B cell (primary cell): ENCODE data around the gene SLC37A1. TPM values are rescaled to one million over a fixed set of nuclear protein-coding genes. Genes with fewer than 3 reads are reported as not detected.
A peak's percentile ranks its signal among the peaks of the same experiment; 100 is the strongest.

Source experiments
- ATAC-seq: fragments of 200-7000 bp; cut with Tn5 transposase; one replicate; pipeline ENCODE4 v1.10.0; 2021; ENCODE audit warnings: low read depth, mild to moderate bottlenecking, moderate number of reproducible peaks, moderate library complexity
- CTCF ChIA-PET: fragments of 350-600 bp; sonication (Branson Sonifier 250); formaldehyde crosslinking; loops from one replicate; lab custom pipeline; 2021; ENCODE audit warnings: antibody characterized with exemption, inconsistent platforms; lab: Charles Lee
- POLR2A ChIA-PET: fragments of 350-600 bp; sonication (Branson Sonifier 250); formaldehyde crosslinking; loops from one replicate; lab custom pipeline; 2021; ENCODE audit warnings: antibody characterized with exemption; lab: Charles Lee
- DNase-seq: peaks from one replicate; pipeline ENCODE4 v3.0.0; 2013
- H2AFZ ChIP-seq: 2 replicates; pipeline ENCODE4 v1.6.1; 2012; ENCODE audit warnings: mild to moderate bottlenecking, low read depth, low read length; ENCODE audit not compliant: insufficient read depth, poor library complexity, severe bottlenecking
- H3K27ac ChIP-seq, 2 donors: 1 replicate in 1 of 2; 2 replicates in 1 of 2; pipeline ENCODE4 v1.5.1; 2012 to 2013; ENCODE audit warnings: low read length in 2 of 2, mild to moderate bottlenecking in 2 of 2, moderate library complexity in 1 of 2
- H3K27me3 ChIP-seq, 4 experiments: fragments of 200-600 bp in 1 of 4; sonication (generic) in 1 of 4; replicated peaks in 1 of 4; 1 replicate in 2 of 4; 2 replicates in 2 of 4; pipeline versions ENCODE4 v1.6.1 to v1.7.0; 2013 to 2016; ENCODE audit warnings: low read length in 3 of 4, mild to moderate bottlenecking in 2 of 4, mixed read lengths in 1 of 4, moderate library complexity in 1 of 4; ENCODE audit not compliant: insufficient read depth in 4 of 4, control insufficient read depth in 3 of 4; ENCODE audit errors: control extremely low read depth in 1 of 4
- H3K36me3 ChIP-seq, 2 experiments: replicated peaks in 1 of 2; 1 replicate in 1 of 2; 2 replicates in 1 of 2; pipeline versions ENCODE4 v1.6.1 to v1.7.1; 2013; ENCODE audit warnings: low read length in 1 of 2; ENCODE audit not compliant: insufficient read depth in 2 of 2, control insufficient read depth in 1 of 2; ENCODE audit errors: control extremely low read depth in 1 of 2, extremely low read depth in 1 of 2
- H3K4me1 ChIP-seq, 2 donors: fragments of 200-600 bp in 1 of 2; sonication (generic) in 1 of 2; 1 replicate in 1 of 2; 2 replicates in 1 of 2; pipeline versions ENCODE4 v1.5.1 to v1.6.1; 2013 to 2017; ENCODE audit warnings: low read length in 2 of 2; ENCODE audit not compliant: control insufficient read depth in 2 of 2, insufficient read depth in 2 of 2
- H3K4me2 ChIP-seq: replicated peaks from 2 replicates; pipeline ENCODE3; 2012; ENCODE audit warnings: mild to moderate bottlenecking, low read depth, low read length; ENCODE audit not compliant: poor library complexity, severe bottlenecking
- H3K4me3 ChIP-seq, 5 experiments: fragments of 200-600 bp in 1 of 5; sonication (generic) in 1 of 5; 1 replicate in 3 of 5; 2 replicates in 2 of 5; pipeline versions ENCODE4 v1.5.1 to v1.7.0; 2011 to 2016; ENCODE audit warnings: low read length in 4 of 5, mild to moderate bottlenecking in 4 of 5, low read depth in 2 of 5, control low read depth in 1 of 5, moderate library complexity in 1 of 5; ENCODE audit not compliant: insufficient read depth in 1 of 5; ENCODE audit errors: control extremely low read depth in 1 of 5, extremely low read depth in 1 of 5
- H3K79me2 ChIP-seq: fragments of 200-600 bp; sonication (generic); one replicate; pipeline ENCODE4 v1.6.0; 2016; ENCODE audit warnings: low read length; ENCODE audit not compliant: control insufficient read depth, insufficient read depth
- H3K9ac ChIP-seq: fragments of 200-600 bp; sonication (generic); 2 replicates; pipeline ENCODE4 v1.6.1; 2017; ENCODE audit warnings: mild to moderate bottlenecking, low read length, moderate library complexity
- H3K9me3 ChIP-seq, 3 donors: one replicate each; pipeline versions ENCODE4 v1.6.1 to v1.7.1; 2013; ENCODE audit warnings: low read length in 2 of 3; ENCODE audit not compliant: control insufficient read depth in 2 of 3, insufficient read depth in 1 of 3; ENCODE audit errors: control extremely low read depth in 1 of 3
- H4K20me1 ChIP-seq: 2 replicates; pipeline ENCODE4 v1.6.0; 2012; ENCODE audit warnings: mild to moderate bottlenecking, low read length; ENCODE audit not compliant: insufficient read depth, control insufficient read depth, poor library complexity, severe bottlenecking
- H3K27ac Mint-ChIP-seq: one replicate; pipeline ENCODE4 v1.8.0; 2021; ENCODE audit warnings: mixed read lengths
- H3K27me3 Mint-ChIP-seq: one replicate; pipeline ENCODE4 v1.8.0; 2021; ENCODE audit warnings: mixed read lengths
- H3K4me1 Mint-ChIP-seq: one replicate; pipeline ENCODE4 v1.8.0; 2021; ENCODE audit warnings: mixed read lengths
- H3K4me3 Mint-ChIP-seq: one replicate; pipeline ENCODE4 v1.8.0; 2021; ENCODE audit warnings: mixed read lengths
- H3K9me3 Mint-ChIP-seq: one replicate; pipeline ENCODE4 v1.8.0; 2022; ENCODE audit warnings: mixed read lengths; ENCODE audit not compliant: insufficient read depth
- EZH2 ChIP-seq: IDR thresholded peaks from 2 replicates; pipeline ENCODE4 v1.6.1; 2012; ENCODE audit warnings: borderline replicate concordance, low read depth, mild to moderate bottlenecking, moderate library complexity, low read length; ENCODE audit not compliant: insufficient read depth, poor library complexity, severe bottlenecking
- WGBS: methylation state at CpG from one replicate; pipeline ENCODE4 v1.1.5; 2013; ENCODE audit warnings: missing lambda C conversion rate; ENCODE audit not compliant: insufficient coverage; 5-methylcytosine and 5-hydroxymethylcytosine counted together
- intact Hi-C: fragments of 100-400 bp; cut with micrococcal nuclease; formaldehyde crosslinking; loops from one replicate; pipeline ENCODE4 v1.10.0; 2022
- polyA plus RNA-seq: library from polyadenylated mRNA; depleted of rRNA; stranded (reverse); fragments of >200 nt; gene quantifications from 2 replicates; pipeline ENCODE4 v1.2.3, GENCODE V29; 2012
- total RNA-seq, 2 donors: library from RNA; stranded (reverse); fragments of 120-200 nt in 1 of 2; gene quantifications; 1 replicate in 1 of 2; 2 replicates in 1 of 2; pipeline versions ENCODE4 v1.2.3 to v1.2.4, GENCODE V29; 2013 to 2022
- TF ChIP-seq, protein P1 (sequence below): fragments of 200-600 bp; IDR thresholded peaks from one replicate; pipeline ENCODE4 v1.8.0; 2022; ENCODE audit warnings: antibody characterized with exemption, mild to moderate bottlenecking

The SLC37A1 gene
- total and polyA plus RNA-seq, 2 donors (not counting 1 experiment from before 2014, with no cell fraction given), result 38.1 to 60.2 TPM

DNA sequence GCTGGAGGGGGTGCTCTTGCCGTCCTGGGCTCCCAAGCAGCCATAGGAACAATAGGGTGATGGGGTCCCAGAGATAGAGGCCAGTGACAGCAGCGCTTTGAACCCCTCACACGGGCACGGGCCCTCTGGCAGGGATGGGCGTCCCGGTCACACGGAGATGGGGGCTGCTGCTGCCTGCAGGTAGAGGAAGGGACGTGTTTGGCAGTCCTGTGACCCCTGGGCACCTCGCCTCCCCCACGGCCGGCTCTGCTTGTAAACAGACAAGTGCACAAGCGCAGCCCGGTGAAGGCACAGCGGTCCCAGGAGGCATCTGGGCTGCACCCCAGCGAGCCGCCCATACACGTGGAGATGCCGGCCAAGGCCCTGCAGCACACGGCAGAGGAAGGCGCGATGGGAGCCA lies 103.3 kb downstream of the SLC37A1 start:
- Histone ChIP-seq H2AFZ (no peak overlapping the region), H3K4me3 (no peak overlapping the region), H3K9me3 (peaks cover 0 to 8% (median 3%) of the 10 kb centered on the region in 3 donors), H4K20me1 (no peaks in the 10 kb centered on the region), H3K27me3 (peaks cover 0 to 29% (median 11%) of the 10 kb centered on the region in 4 experiments), H3K9ac (no peak overlapping the region), H3K4me1 (peaks cover 4 to 14% of the 10 kb centered on the region in 2 donors), H3K4me2 (peak overlapping the region; percentile 32), H3K36me3 (no peaks in the 10 kb centered on the region), H3K79me2 (no peaks in the 10 kb centered on the region), H3K27ac (no peak overlapping the region)
- WGBS, result 89% methylated on average over 21 of the region's 21 CpGs
- ChIA-PET POLR2A (no interaction called here), CTCF (no interaction called here)
- TF ChIP-seq, protein P1, sequence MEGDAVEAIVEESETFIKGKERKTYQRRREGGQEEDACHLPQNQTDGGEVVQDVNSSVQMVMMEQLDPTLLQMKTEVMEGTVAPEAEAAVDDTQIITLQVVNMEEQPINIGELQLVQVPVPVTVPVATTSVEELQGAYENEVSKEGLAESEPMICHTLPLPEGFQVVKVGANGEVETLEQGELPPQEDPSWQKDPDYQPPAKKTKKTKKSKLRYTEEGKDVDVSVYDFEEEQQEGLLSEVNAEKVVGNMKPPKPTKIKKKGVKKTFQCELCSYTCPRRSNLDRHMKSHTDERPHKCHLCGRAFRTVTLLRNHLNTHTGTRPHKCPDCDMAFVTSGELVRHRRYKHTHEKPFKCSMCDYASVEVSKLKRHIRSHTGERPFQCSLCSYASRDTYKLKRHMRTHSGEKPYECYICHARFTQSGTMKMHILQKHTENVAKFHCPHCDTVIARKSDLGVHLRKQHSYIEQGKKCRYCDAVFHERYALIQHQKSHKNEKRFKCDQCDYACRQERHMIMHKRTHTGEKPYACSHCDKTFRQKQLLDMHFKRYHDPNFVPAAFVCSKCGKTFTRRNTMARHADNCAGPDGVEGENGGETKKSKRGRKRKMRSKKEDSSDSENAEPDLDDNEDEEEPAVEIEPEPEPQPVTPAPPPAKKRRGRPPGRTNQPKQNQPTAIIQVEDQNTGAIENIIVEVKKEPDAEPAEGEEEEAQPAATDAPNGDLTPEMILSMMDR, result no peak
- TF ChIP-seq EZH2, result no peak
- Mint-ChIP-seq H3K4me1 (no peaks in the 10 kb centered on the region), H3K4me3 (no peak overlapping the region), H3K27ac (no peak overlapping the region), H3K9me3 (no peaks in the 10 kb centered on the region), H3K27me3 (peaks cover 36% of the 10 kb centered on the region)
- ATAC-seq (no peak), DNase-seq (no peak)
- intact Hi-C loops, result no loop called here

DNA sequence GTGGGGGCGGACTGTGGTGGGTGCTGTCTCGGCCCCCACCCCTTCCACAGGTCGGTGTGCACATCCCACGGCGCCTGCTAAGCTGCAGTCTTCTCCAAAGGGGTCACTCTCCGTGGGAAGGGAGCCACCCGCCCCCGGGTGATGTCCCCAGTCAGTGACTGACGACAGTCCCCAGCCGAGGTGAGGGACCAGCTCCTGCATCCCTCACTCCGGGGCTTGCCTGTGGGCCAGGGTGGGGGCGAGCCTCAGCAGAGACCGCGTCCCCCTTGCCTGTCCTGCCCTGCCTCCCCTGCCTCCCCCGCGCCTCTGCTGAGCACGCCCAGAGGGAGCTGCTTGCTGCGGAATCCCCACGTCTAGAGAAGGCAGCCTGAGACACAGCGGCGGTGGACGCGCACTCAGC lies 103.8 kb downstream of the SLC37A1 start:
- Mint-ChIP-seq H3K27me3 (peaks cover 40% of the 10 kb centered on the region), H3K27ac (no peak overlapping the region), H3K9me3 (no peaks in the 10 kb centered on the region), H3K4me3 (no peak overlapping the region), H3K4me1 (no peaks in the 10 kb centered on the region)
- Histone ChIP-seq H3K79me2 (no peaks in the 10 kb centered on the region), H3K27me3 (peaks cover 0 to 29% (median 11%) of the 10 kb centered on the region in 4 experiments), H3K4me1 (peaks cover 4 to 14% of the 10 kb centered on the region in 2 donors), H3K36me3 (no peaks in the 10 kb centered on the region), H3K27ac (no peak overlapping the region), H3K4me3 (no peak overlapping the region), H3K9ac (no peak overlapping the region), H3K9me3 (peaks cover 0 to 8% (median 2%) of the 10 kb centered on the region in 3 donors), H3K4me2 (no peak overlapping the region), H4K20me1 (no peaks in the 10 kb centered on the region), H2AFZ (no peak overlapping the region)
- intact Hi-C loops, result no loop called here
- no peak for DNase-seq
- TF ChIP-seq, protein P1, result no peak
- ATAC-seq, result no peak
- ChIA-PET CTCF (no interaction called here), POLR2A (no interaction called here)
- WGBS, result 94% methylated on average over 18 of the region's 23 CpGs
